Lower leg skin (tissue), 4 donors: Measurements from ENCODE around the gene RBMS2. TPM values are rescaled to one million over a fixed set of nuclear protein-coding genes. Genes with fewer than 3 reads are reported as not detected.

ENCODE experiments used
- DNase-seq, 2 donors: peaks; one replicate each; pipeline ENCODE4 v3.0.0-alpha.2; 2019; ENCODE audit warnings: low spot score in 2 of 2
- H3K4me3 ChIP-seq: fragments of 200-600 bp; sonication (generic); 2 replicates; pipeline ENCODE4 v1.5.1; 2017; ENCODE audit warnings: mild to moderate bottlenecking, low read depth; ENCODE audit not compliant: poor library complexity, severe bottlenecking
- POLR2A ChIP-seq, 2 donors: fragments of 450-650 bp; IDR thresholded peaks; one replicate each; pipeline ENCODE4 v1.6.1; 2016 to 2017; ENCODE audit warnings: antibody characterized with exemption in 2 of 2, mild to moderate bottlenecking in 1 of 2, moderate library complexity in 1 of 2
- WGBS, 2 donors: methylation state at CpG; one replicate each; pipeline ENCODE4 v1.1.5; 2018; 5-methylcytosine and 5-hydroxymethylcytosine counted together
- intact Hi-C: fragments of 100-400 bp; cut with DNase I; formaldehyde crosslinking; loops from one replicate; pipeline ENCODE4 v1.15.0; 2023; ENCODE audit warnings: low total_unique reads
- total RNA-seq, 4 donors: library from RNA; depleted of rRNA; stranded (reverse); fragments of >200 nt; gene quantifications; one replicate each; pipeline ENCODE4 v1.1.0, GENCODE V29; 2016
- TF ChIP-seq, protein P1 (sequence below), 3 donors: fragments of 450-650 bp; IDR thresholded peaks; one replicate each; pipeline ENCODE4 v1.5.1; 2016; ENCODE audit warnings: antibody characterized with exemption in 3 of 3, mild to moderate bottlenecking in 3 of 3, moderate library complexity in 2 of 3

The RBMS2 gene, protein sequence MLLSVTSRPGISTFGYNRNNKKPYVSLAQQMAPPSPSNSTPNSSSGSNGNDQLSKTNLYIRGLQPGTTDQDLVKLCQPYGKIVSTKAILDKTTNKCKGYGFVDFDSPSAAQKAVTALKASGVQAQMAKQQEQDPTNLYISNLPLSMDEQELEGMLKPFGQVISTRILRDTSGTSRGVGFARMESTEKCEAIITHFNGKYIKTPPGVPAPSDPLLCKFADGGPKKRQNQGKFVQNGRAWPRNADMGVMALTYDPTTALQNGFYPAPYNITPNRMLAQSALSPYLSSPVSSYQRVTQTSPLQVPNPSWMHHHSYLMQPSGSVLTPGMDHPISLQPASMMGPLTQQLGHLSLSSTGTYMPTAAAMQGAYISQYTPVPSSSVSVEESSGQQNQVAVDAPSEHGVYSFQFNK
- 10 to 100 TPM; 12.7 to 14.9 (median 13.7) TPM for total RNA-seq

DNA sequence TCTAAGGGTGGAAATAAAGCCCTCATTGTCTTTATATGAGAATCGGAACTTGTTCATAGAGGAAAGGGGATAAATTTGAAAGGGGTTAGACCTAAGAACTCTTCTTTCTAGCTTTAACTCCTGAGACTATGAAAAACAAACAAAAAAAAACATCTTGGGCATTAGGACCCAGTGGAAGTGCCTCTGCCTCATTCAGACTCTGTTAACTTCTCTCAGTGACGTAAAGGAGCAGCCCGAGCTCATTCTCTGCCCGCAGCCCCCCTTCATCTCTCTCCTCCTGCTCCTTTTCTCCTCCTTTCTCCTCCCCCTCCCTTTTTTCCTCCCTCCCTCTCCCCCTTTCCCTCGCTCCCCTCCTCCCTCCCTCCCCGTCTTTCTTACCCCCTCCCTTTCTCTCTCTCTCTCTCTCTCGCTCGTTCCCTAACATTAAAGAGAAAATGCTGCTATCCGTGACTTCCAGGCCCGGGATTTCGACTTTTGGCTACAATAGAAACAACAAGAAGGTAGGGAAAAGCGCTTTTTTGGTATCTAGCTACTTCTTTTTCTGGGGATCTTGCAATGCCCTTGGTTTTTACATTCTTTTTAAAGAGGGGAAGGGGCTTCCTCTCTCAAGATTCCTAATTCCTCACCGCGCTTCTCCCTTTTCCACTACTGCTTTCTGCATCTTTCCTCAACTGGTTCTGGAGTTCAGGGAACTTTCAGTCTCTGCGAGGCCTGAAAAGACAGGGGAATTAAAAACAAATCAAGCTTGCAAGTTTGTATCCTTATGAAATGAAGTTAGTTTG is at the start of gene RBMS2:
TSS of gene RBMS2 (plus strand) at position 231 of the 782 bp plus-strand sequence. CDS start at position 435, 204 bp downstream.
- intact Hi-C loops: no loop called here
- TF ChIP-seq, protein P1, sequence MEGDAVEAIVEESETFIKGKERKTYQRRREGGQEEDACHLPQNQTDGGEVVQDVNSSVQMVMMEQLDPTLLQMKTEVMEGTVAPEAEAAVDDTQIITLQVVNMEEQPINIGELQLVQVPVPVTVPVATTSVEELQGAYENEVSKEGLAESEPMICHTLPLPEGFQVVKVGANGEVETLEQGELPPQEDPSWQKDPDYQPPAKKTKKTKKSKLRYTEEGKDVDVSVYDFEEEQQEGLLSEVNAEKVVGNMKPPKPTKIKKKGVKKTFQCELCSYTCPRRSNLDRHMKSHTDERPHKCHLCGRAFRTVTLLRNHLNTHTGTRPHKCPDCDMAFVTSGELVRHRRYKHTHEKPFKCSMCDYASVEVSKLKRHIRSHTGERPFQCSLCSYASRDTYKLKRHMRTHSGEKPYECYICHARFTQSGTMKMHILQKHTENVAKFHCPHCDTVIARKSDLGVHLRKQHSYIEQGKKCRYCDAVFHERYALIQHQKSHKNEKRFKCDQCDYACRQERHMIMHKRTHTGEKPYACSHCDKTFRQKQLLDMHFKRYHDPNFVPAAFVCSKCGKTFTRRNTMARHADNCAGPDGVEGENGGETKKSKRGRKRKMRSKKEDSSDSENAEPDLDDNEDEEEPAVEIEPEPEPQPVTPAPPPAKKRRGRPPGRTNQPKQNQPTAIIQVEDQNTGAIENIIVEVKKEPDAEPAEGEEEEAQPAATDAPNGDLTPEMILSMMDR (IDR thresholded peaks at IDR 0.05): no peak
- no peak for TF ChIP-seq POLR2A (IDR thresholded peaks at IDR 0.05)
- peak; percentile 84 to 94 for DNase-seq
- 0 to 1% methylated on average over 15 of the region's 15 CpGs for WGBS, 2 donors
- peak within 1 kb of the TSS; percentile 35 for H3K4me3 ChIP-seq

DNA sequence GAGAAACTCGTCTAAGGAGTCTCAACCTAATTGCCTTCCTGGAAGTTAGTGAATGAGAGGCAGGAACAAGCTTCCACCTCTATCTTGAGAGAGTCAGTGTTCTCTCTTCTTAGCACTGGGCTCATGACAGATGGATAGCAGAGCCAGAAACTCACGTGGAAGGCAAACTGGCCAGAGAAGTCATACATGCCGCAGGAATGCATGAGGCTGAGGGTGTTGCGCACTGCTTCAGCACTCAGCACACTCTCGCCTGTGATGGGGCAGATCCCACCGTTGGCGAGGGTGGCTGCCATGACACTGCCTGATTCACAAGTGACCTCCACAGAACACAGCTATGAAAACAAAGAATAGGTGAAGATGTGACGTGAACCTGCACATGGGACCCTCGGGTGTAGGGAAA is 47.2 kb upstream of the RBMS2 start:
- H3K4me3 ChIP-seq: no peak overlapping the region
- no peak for TF ChIP-seq POLR2A (IDR thresholded peaks at IDR 0.05)
- TF ChIP-seq, protein P1 (IDR thresholded peaks at IDR 0.05): no peak
- DNase-seq: no peak
- 91 to 95% methylated on average over 9 of the region's 9 CpGs for WGBS, 2 donors
- intact Hi-C loops: no loop called here

DNA sequence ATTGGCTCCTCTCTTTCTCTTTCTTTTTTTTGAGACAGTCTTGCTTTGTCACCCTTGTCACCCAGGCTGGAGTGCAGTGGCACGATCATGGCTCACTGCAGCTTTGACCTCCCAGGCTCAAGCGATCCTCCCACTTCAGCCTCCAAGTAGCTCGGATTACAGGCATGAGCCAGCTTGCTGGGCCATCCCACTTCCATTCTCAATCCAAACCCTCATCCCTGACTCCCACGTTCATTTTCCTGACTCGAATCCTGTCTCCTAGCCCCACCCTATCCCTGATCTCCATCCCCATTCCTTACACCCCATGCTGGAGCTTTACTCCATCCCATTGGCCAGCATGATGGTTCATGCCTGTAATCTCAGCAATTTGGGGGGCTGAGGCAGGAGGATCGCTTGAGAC is 45.5 kb upstream of the RBMS2 start:
- TF ChIP-seq, protein P1 (IDR thresholded peaks at IDR 0.05): no peak
- 77 to 84% methylated on average over 6 of the region's 6 CpGs for WGBS, 2 donors
- DNase-seq: no peak
- intact Hi-C loops: no loop called here
- H3K4me3 ChIP-seq: no peak overlapping the region

DNA sequence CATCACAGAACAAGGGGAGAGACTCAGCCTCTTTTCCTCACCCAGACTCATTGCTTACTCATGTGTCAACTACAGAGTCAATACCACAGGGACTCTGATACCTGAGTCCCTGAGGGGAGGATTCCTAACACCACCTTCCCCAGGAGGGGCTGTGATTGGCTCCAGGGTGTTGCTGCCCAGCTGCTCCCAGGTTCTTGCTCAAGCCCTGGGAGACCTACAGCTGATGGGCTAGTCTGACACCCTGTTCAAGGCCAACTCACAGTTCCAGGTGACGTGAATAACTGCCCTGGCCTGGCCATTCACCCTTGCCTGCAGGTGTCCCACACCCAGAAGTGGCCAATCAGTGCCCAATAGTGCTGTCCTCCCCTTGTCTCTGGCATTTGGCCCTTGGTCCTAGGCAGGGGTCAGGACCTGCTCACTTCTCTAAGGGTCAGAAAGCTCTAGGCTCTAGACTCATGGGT is 44.6 kb upstream of the RBMS2 start:
- TF ChIP-seq, protein P1 (IDR thresholded peaks at IDR 0.05): no peak
- TF ChIP-seq POLR2A (IDR thresholded peaks at IDR 0.05): no peak
- no peak for DNase-seq
- no peak overlapping the region for H3K4me3 ChIP-seq
- WGBS, 2 donors: 89 to 100% methylated on average over 1 of the region's 1 CpG
- intact Hi-C loops: no loop called here

DNA sequence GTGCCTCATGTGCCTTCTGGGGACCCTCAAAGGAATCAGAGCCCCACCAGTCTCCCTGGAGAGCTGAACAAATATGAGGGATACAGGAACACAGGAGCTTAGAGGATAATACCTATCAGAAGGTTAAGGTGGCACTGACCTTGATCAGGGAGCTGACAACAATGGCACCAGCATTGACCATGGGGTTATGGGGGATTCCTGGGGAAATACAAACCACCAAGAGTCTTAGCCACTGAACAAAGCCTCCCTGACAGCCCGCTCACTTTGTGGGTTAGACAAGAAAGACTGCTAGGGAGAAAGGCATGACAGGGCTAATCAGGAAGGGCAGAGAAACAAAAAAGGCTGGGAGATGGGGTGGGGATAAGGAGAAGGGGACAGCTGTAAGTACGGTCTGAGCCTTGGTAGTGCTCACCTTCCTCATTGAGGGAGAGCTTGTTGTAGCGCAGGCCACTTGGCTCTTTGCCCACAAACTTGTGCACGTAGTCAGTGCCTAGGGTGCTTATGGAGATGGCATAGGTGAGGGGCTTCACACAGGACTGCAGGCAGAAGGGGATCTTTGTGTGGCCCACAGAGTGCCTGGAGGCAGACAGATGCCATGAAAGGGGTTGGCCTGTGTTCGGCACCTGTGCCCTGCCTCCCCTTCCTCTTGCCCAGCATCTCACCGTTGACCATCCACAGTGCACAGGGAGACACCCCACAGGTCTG is 43.9 kb upstream of the RBMS2 start:
- TF ChIP-seq, protein P1 (IDR thresholded peaks at IDR 0.05): no peak
- no peak for TF ChIP-seq POLR2A (IDR thresholded peaks at IDR 0.05)
- intact Hi-C loops: no loop called here
- DNase-seq: no peak
- WGBS, 2 donors: 83 to 88% methylated on average over 6 of the region's 6 CpGs
- no peak overlapping the region for H3K4me3 ChIP-seq
